HCT116 (cell line): ENCODE measurements around the gene IMPA2. TPM values are rescaled to one million over a fixed set of nuclear protein-coding genes. Genes with fewer than 3 reads are reported as not detected.

Experiments used
- ATAC-seq: fragments of 200-7000 bp; cut with Tn5 transposase; 2 replicates; pipeline ENCODE4 v1.9.1; 2020; ENCODE audit warnings: mild to moderate bottlenecking, moderate library complexity
- BruUV-seq: library from RNA; stranded (reverse); fragments of 400-500 nt; replicated peaks from 2 replicates; lab custom pipeline; 2021; lab: Mats Ljungman, UMichigan
- CTCF ChIA-PET: fragments of 300-600 bp; sonication (Branson Sonifier 250); formaldehyde crosslinking; loops from one replicate; lab custom pipeline; 2021; ENCODE audit warnings: antibody characterized with exemption; lab: Charles Lee
- POLR2A ChIA-PET: fragments of 300-600, 350-600 bp; sonication (Branson Sonifier 250); formaldehyde crosslinking; loops from one replicate; lab custom pipeline; 2021; ENCODE audit warnings: antibody characterized with exemption; lab: Charles Lee
- RAD21 ChIA-PET, 2 experiments: fragments of 300-600 bp; sonication (Branson Sonifier 250); formaldehyde crosslinking; loops; one replicate each; lab custom pipeline; 2023; ENCODE audit warnings: low total read pairs in 2 of 2; ENCODE audit not compliant: uncharacterized antibody in 2 of 2, unreplicated experiment in 2 of 2, low non-redundant PET in 1 of 2; lab: Charles Lee
- DNase-seq: peaks from one replicate; pipeline ENCODE4 v3.0.0-alpha.2; 2010; ENCODE audit warnings: low read depth, low spot score
- H2AFZ ChIP-seq: fragments of 200-600 bp; shearing (Covaris generic), sonication (generic); 2 replicates; pipeline ENCODE4 v1.6.1; 2017; ENCODE audit warnings: low read depth, mixed run types, mixed read lengths, antibody characterized with exemption, low read length; ENCODE audit not compliant: poor library complexity, severe bottlenecking
- H3K27ac ChIP-seq: 2 replicates; pipeline ENCODE4 v1.5.1; 2012; ENCODE audit warnings: low read depth, low read length
- H3K27me3 ChIP-seq: fragments of 200-600 bp; sonication (generic); 2 replicates; pipeline ENCODE4 v1.6.1; 2016; ENCODE audit warnings: mixed run types, low read length, mixed read lengths; ENCODE audit not compliant: insufficient read depth
- H3K36me3 ChIP-seq, 2 experiments: fragments of 200-500 bp in 1 of 2; fragments of 200-600 bp in 1 of 2; sonication (Bioruptor generic) in 1 of 2; sonication (generic) in 1 of 2; 2 replicates each; pipeline versions ENCODE4 v1.5.1 to v1.6.1; 2014 to 2016; ENCODE audit warnings: low read length in 2 of 2, inconsistent platforms in 1 of 2, mixed read lengths in 1 of 2, mixed run types in 1 of 2; ENCODE audit not compliant: insufficient read depth in 2 of 2, control insufficient read depth in 1 of 2
- H3K4me1 ChIP-seq, 2 experiments: fragments of 200-600 bp in 1 of 2; sonication (generic) in 1 of 2; 2 replicates each; pipeline versions ENCODE4 v1.5.1 to v1.6.1; 2012 to 2017; ENCODE audit warnings: low read length in 2 of 2, inconsistent platforms in 1 of 2, mild to moderate bottlenecking in 1 of 2, mixed read lengths in 1 of 2, mixed run types in 1 of 2, moderate library complexity in 1 of 2; ENCODE audit not compliant: insufficient read depth in 2 of 2, control insufficient read depth in 1 of 2
- H3K4me2 ChIP-seq: fragments of 200-600 bp; sonication (generic); 2 replicates; pipeline ENCODE4 v1.6.1; 2017; ENCODE audit warnings: mixed run types, low read length, mixed read lengths
- H3K4me3 ChIP-seq, 2 experiments: fragments of 200-600 bp in 1 of 2; sonication (generic) in 1 of 2; replicated peaks in 1 of 2; 2 replicates each; pipeline ENCODE4 v1.5.1; 2011 to 2016; ENCODE audit warnings: low read length in 2 of 2, control low read depth in 1 of 2, low read depth in 1 of 2, mild to moderate bottlenecking in 1 of 2, mixed read lengths in 1 of 2, mixed run types in 1 of 2
- H3K79me2 ChIP-seq: fragments of 200-600 bp; sonication (generic); 2 replicates; pipeline ENCODE4 v1.6.1; 2017; ENCODE audit warnings: mild to moderate bottlenecking, mixed run types, low read length, moderate library complexity, mixed read lengths; ENCODE audit not compliant: insufficient read depth
- H3K9ac ChIP-seq: fragments of 200-600 bp; sonication (generic); 2 replicates; pipeline ENCODE4 v1.6.1; 2016; ENCODE audit warnings: low read length, mixed read lengths
- H3K9me2 ChIP-seq: fragments of 200-600 bp; sonication (generic), shearing (Covaris generic); 2 replicates; pipeline ENCODE4 v1.6.1; 2017; ENCODE audit warnings: mixed run types, mild to moderate bottlenecking, moderate library complexity; ENCODE audit not compliant: insufficient read depth
- H3K9me3 ChIP-seq, 2 experiments: fragments of 200-500 bp in 1 of 2; fragments of 200-600 bp in 1 of 2; sonication (Bioruptor generic) in 1 of 2; sonication (generic) in 1 of 2; 2 replicates each; pipeline ENCODE4 v1.6.1; 2014 to 2017; ENCODE audit warnings: low read length in 2 of 2, mixed read lengths in 2 of 2, inconsistent platforms in 1 of 2, low read depth in 1 of 2, mild to moderate bottlenecking in 1 of 2, mixed run types in 1 of 2, moderate library complexity in 1 of 2; ENCODE audit not compliant: control insufficient read depth in 1 of 2, insufficient read depth in 1 of 2
- H4K20me1 ChIP-seq: fragments of 200-600 bp; sonication (generic), shearing (Covaris generic); 2 replicates; pipeline ENCODE4 v1.6.1; 2017; ENCODE audit warnings: mixed run types, mild to moderate bottlenecking, moderate library complexity; ENCODE audit not compliant: insufficient read depth
- CBX3 ChIP-seq: IDR thresholded peaks from 2 replicates; pipeline ENCODE4 v1.6.1; 2012; ENCODE audit warnings: low read depth
- ELF1 ChIP-seq: IDR thresholded peaks from 2 replicates; pipeline ENCODE4 v1.6.1; 2012; ENCODE audit warnings: low read depth, borderline replicate concordance
- EZH2 ChIP-seq: fragments of 200-600 bp; sonication (generic); IDR thresholded peaks from 2 replicates; pipeline ENCODE4 v1.6.1; 2017; ENCODE audit warnings: antibody characterized with exemption, mixed run types
- POLR2A ChIP-seq: IDR thresholded peaks from 2 replicates; pipeline ENCODE4 v1.7.0; 2011; ENCODE audit warnings: borderline replicate concordance; ENCODE audit not compliant: insufficient read depth, insufficient read length; ENCODE audit errors: extremely low read depth
- POLR2AphosphoS5 ChIP-seq: IDR thresholded peaks from 2 replicates; pipeline ENCODE4 v1.6.1; 2011; ENCODE audit warnings: mild to moderate bottlenecking, low read depth, low read length, moderate library complexity
- SIN3A ChIP-seq: IDR thresholded peaks from 2 replicates; pipeline ENCODE4 v1.6.1; 2012; ENCODE audit warnings: low read depth
- SP1 ChIP-seq: IDR thresholded peaks from 2 replicates; pipeline ENCODE4 v1.6.1; 2012; ENCODE audit warnings: low read depth
- TCF7L2 ChIP-seq: IDR thresholded peaks from 2 replicates; pipeline ENCODE4 v1.7.0; 2011; ENCODE audit warnings: borderline replicate concordance, inconsistent platforms; ENCODE audit not compliant: insufficient read depth, insufficient read length; ENCODE audit errors: extremely low read depth
- ZBTB33 ChIP-seq: IDR thresholded peaks from 2 replicates; pipeline ENCODE4 v1.6.1; 2011; ENCODE audit warnings: mild to moderate bottlenecking, low read length, moderate library complexity; ENCODE audit not compliant: insufficient replicate concordance; ENCODE audit errors: extremely low read depth
- ZFX ChIP-seq: fragments of 450-650 bp; IDR thresholded peaks from 2 replicates; pipeline ENCODE4 v1.6.1; 2017
- intact Hi-C: fragments of 100-400 bp; cut with micrococcal nuclease; formaldehyde crosslinking; loops from 2 replicates; pipeline ENCODE4 v1.10.0; 2022
- total RNA-seq: library from RNA; stranded (reverse); gene quantifications from one replicate; pipeline ENCODE4 v1.2.1, GENCODE V29; 2021; ENCODE audit not compliant: unreplicated experiment

IMPA2 gene
- total RNA-seq, 1 experiment from 2014 or later: 32.5 TPM

GRCh38 chr18:11980494-11981191, 664 bp upstream of the IMPA2 start (continued):
- TF ChIP-seq ZBTB33 (no peak), ELF1 (no peak), SP1 (no peak), SIN3A (peak; percentile 61; the same call in 1 of the 2 replicates)

- Histone ChIP-seq H4K20me1 (no peaks in the 10 kb centered on the region), H3K4me1 (peaks cover 18 to 40% of the 10 kb centered on the region in 2 experiments), H3K27ac (peak overlapping the region; percentile 82), H3K9me3 (no peaks in the 10 kb centered on the region), H2AFZ (no peak overlapping the region), H3K9me2 (no peaks in the 10 kb centered on the region), H3K9ac (peak overlapping the region; percentile 89), H3K4me3 (peak overlapping the region; percentile 67 to 73), H3K27me3 (no peaks in the 10 kb centered on the region)
- POLR2A ChIA-PET: interaction anchor here (0.9 to 2.7 kb wide), 7 partner anchors 12 to 73 kb away, joined by 3 to 6 read pairs (median 4); partner anchors contain the start of gene MPPE1
- intact Hi-C loops: loop anchor here (2.0 kb wide), 2 partner anchors 35 to 131 kb away; partner anchors contain the start of gene CHMP1B
- ATAC-seq (peak; percentile 35), DNase-seq (no peak)
- RAD21 ChIA-PET: interaction anchor here in 1 of 2 experiments (0.8 to 1.3 kb wide), 2 partner anchors 13 to 14 kb away, joined by 3 to 5 read pairs; no protein-coding TSS in a partner anchor
- TF ChIP-seq ZFX (peak; percentile 58; the same call in 1 of the 2 replicates), TCF7L2 (peak; percentile 7), ELF1 (no peak), ZBTB33 (no peak), CBX3 (no peak), POLR2A (peak; percentile 50), POLR2AphosphoS5 (peak; percentile 80), EZH2 (no peak)
- TF ChIP-seq, all 23 proteins: peak for 4
- peak overlapping the region; percentile 90 for H3K4me2 ChIP-seq
- CTCF ChIA-PET: interaction anchor here (0.7 to 4.0 kb wide), 4 partner anchors 13 to 249 kb away, joined by 3 to 33 read pairs (median 10); no protein-coding TSS in a partner anchor
- no TSS peak for BruUV-seq
- H3K36me3 ChIP-seq: no peaks in the 10 kb centered on the region
- H3K79me2 ChIP-seq: 0 out of 2 replicates have a peak, but pooled peaks cover 3% of the 10 kb centered on the region
Measured at GRCh38 chr18:11981543-11982366, 448 bp downstream of the IMPA2 start.
